Islet precursor cell (in vitro differentiated cells): ENCODE measurements around the gene MSI2.
A peak's percentile ranks its signal among the peaks of the same experiment; 100 is the strongest.

ENCODE experiments used
- DNase-seq: peaks from one replicate; pipeline ENCODE4 v3.0.0-alpha.2; 2018

Gene MSI2

GRCh38 chr17:57589151-57590034, 333.1 kb downstream of the MSI2 start:
- no peak for DNase-seq

DNA sequence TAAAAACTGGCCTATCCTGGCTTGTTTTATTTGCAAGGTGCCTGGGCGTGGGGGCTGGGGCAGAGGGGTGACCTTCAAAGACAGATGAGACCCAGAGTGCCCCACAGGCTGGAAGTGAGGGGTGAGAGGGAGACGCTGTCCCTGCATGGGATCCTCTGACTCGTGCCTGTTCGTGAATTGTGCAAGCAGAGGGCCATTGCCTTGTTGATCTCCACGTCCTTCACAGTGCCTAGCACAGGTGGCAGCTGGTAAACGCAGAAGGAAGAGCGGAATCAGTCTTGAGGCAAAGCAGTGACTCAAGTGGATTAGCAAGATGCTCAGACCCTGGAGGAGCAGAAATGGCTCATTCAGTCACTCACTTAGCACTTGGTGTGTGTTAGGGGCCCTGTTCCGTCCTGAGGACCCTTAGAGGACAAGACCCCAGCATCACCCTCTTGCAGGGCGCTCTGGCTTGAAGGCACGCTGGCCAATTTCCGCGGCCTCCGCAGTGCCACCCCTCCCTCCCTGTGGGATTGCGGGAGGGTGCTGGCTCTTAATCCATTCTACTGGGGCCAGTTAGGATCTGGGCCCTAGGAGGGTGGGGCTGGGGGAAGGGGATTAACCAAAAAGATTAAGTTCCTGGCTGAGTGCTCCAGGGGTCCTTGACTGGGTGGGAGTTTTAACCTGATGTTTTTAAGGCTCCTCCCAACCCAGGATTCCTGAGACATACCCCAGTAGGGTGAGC, 337.6 kb downstream of the MSI2 start:
- DNase-seq: no peak

DNA sequence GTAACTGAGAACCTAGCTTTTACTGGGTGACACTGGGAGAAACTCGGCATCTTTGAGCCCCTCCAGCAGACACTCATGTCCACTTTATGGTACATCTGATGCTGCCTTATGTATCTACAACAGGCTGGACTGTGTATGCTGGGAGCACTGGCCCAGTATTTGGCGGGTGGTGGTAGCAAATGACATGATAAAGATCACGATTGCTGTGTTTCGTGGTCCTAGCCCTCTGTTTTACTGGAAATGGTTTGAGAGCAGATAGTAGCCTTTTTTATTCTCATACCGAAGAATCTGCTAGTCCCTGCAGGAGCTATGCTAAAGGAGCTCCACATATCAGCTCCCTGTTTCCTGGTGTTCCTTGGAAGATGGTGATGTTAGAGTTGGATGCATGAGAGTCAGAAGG, 338.4 kb downstream of the MSI2 start:
- DNase-seq: no peak

GRCh38 chr17:57595426-57595825, 339.1 kb downstream of the MSI2 start:
- DNase-seq: no peak

GRCh38 chr17:57595947-57596695, 339.8 kb downstream of the MSI2 start:
- no peak for DNase-seq

DNA sequence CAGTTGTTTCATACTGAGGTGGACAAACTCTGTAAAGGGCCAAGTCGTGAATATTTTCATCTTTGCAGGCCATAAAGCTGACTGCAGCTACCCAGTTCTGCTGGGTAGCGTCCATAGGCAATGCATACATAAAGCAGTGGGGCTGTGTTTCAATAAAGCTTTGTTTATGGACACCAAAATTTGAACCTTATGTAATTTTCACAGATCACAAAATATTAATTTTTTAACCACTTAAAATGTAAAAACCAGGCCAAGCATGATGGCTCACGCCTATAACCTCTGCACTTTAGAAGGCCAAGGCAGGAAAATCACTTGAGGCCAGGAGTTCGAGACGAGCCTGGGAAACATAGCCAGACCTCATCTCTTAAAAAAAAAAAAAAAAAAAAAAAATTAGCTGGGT, 340.8 kb downstream of the MSI2 start:
- DNase-seq: no peak

DNA sequence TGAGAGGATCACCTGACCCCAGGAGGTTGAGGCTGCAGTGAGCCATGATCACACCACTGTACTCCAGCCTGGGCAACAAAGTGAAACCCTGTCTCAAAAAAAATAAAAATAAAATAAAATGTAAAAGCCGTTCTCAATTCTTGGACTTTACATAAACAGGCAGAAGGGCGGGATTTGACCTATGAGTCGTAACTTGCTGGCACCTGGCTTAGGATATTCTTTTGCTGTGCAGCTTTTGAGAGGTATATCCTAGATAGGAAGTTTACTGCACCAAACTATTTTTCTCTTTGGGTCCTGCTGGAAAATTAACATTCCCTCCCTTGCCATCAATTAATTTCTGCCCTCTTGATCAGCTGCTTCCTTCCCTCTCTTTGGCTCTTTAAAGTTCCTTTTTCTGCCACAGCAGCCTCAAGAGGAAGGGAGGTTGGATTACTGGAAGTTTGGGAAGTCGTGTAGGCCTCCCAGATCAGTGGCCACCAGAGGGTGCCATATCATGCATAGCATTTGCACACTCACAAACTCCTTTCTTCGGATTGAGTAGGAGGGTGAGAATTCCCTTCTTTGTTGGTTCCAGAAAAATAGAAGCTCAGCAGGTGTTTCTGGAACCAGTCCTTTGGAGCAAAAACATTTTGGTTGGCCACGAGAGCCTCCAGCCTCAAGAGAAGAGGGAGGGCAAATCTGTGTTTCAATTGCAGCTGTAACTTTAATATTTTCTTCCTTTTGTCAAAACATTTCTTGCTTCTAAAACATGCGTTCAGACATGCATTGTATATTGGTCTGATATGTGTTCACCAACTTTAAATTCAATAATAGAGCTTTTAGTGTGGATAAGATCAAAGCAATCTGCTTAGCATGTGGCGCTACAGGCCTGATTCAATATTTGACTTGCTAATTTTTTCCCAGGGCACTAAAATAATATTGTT, 341.5 kb downstream of the MSI2 start:
- peak; percentile 91 for DNase-seq

DNA sequence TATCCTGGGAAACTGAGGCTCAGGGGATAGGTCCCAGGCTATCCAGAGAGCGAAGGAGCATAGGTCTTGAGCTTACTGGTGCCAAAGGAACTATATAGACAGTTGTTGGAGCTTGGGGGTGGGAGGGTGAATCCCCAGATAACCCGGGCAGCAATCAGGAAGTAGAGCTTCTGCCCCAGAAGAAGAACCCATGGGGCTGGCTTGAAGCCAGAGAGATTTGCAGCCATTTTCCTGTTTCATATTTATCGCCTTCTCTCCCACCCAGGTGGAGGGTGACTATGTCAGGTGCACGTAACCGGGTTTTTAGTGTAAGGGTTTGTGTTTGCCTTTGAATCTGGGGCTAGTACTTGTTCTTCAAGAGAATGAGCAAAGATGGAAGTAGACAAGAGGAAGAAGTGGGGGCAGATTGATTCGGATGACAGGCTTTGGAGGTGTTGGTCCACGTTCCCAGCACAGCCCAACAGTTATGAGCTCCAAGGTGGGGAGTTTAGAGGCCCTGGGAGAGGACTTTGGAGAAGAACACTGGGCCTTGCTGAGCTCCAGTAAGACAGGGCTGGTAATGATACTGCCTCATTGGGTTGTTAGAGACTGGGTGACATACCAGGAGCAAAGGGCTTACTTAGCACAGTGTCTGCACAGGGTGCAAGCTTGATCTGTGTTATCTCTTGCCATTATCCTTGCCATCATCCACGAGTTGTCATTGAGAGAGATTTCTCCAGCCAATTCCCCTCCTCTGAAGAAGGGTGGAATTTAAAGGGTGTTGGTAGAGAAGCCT, 343.1 kb downstream of the MSI2 start:
- no peak for DNase-seq

DNA sequence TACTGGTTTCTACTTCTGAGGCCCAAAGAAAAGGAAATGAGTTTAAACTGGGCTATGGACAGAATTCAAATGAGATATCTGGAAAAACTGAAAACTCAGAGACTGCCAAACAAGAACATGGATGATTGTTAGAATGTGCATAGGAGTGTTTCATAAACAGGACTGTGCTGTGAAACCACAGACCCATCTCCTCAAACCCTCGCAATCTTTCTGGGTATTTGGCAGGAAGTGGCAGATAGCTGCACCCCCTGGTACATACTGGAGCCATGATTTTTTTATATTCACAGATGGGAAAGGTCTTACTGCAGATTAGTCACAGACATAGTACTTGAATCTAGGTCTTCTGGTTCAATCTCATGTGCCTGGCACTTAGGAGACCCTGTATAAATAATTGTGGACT, 343.8 kb downstream of the MSI2 start:
- no peak for DNase-seq

DNA sequence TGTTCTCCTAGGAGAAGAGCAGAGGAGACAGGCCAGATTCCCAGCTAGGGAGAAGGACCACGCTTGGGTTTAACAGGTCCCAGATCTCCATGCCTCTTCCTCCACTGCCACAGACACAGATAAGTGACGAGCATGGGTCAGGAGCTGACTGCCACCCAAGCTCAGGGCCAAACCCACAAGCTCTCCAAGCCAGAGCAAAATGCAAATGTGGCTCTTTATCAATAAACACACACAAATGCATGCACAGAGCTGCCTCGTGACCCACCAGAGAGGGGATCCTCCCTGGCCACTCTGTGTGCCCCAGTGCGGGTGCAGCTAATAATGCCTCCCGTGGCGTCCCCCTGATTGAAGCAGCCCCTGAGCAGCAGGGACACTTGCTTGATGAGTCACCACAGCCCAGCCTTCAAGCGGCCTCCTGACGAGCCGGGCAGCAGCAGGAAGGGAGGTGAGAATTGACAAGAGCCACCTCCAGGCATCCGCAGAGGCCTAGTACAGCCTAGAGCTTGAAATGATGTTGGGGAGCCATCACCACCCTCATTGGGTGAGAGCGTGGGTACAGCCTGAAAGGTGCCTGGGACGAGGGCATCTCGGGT, 344.9 kb downstream of the MSI2 start:
- DNase-seq: peak; percentile 86

- no peak for DNase-seq
Measured at GRCh38 chr17:57602896-57603295, 346.6 kb downstream of the MSI2 start.

GRCh38 chr17:57603546-57603945, 347.2 kb downstream of the MSI2 start:
- no peak for DNase-seq

- DNase-seq: no peak
Measured at GRCh38 chr17:57603978-57604377, 347.7 kb downstream of the MSI2 start.

GRCh38 chr17:57604771-57605674, 348.7 kb downstream of the MSI2 start:
- peak; percentile 67 for DNase-seq

GRCh38 chr17:57605675-57606105, 349.4 kb downstream of the MSI2 start:
- no peak for DNase-seq

- no peak for DNase-seq
Measured at GRCh38 chr17:57606111-57606875, 350.0 kb downstream of the MSI2 start.

GRCh38 chr17:57607553-57608120, 351.3 kb downstream of the MSI2 start:
- DNase-seq: no peak

GRCh38 chr17:57608369-57609124, 352.2 kb downstream of the MSI2 start:
- peak; percentile 55 for DNase-seq
